GM23248 (cell line): ENCODE measurements around the gene PTTG1IP2. TPM values are rescaled to one million over a fixed set of nuclear protein-coding genes. Genes with fewer than 3 reads are reported as not detected.

Experiments used
- DNase-seq: peaks from one replicate; pipeline ENCODE4 v3.0.0-alpha.2; 2015
- H2AFZ ChIP-seq: fragments of 200-600 bp; sonication (generic); 2 replicates; pipeline ENCODE4 v1.6.1; 2016; ENCODE audit warnings: antibody characterized with exemption
- H3F3A ChIP-seq: fragments of 200-600 bp; sonication (generic); 2 replicates; pipeline ENCODE4 v1.6.1; 2016; ENCODE audit warnings: mild to moderate bottlenecking, antibody characterized with exemption, mixed run types; ENCODE audit not compliant: insufficient read depth
- H3K27ac ChIP-seq: fragments of 200-600 bp; sonication (generic); 2 replicates; pipeline ENCODE4 v1.5.1; 2016; ENCODE audit warnings: mild to moderate bottlenecking
- H3K27me3 ChIP-seq: fragments of 200-600 bp; sonication (generic); replicated peaks from 2 replicates; pipeline ENCODE4 v1.6.1; 2016; ENCODE audit warnings: mild to moderate bottlenecking; ENCODE audit not compliant: insufficient read depth
- H3K36me3 ChIP-seq: fragments of 200-600 bp; sonication (generic); 2 replicates; pipeline ENCODE4 v1.6.1; 2016; ENCODE audit warnings: low read depth, mild to moderate bottlenecking
- H3K4me1 ChIP-seq: fragments of 200-600 bp; sonication (generic); 2 replicates; pipeline ENCODE4 v1.6.1; 2016; ENCODE audit warnings: mild to moderate bottlenecking; ENCODE audit not compliant: insufficient read depth
- H3K4me2 ChIP-seq: fragments of 200-600 bp; sonication (generic); one replicate; pipeline ENCODE4 v1.6.1; 2016; ENCODE audit warnings: mild to moderate bottlenecking; ENCODE audit not compliant: unreplicated experiment
- H3K4me3 ChIP-seq: fragments of 200-600 bp; sonication (generic); 2 replicates; pipeline ENCODE4 v1.5.1; 2016; ENCODE audit warnings: mild to moderate bottlenecking
- H3K79me2 ChIP-seq: fragments of 200-600 bp; sonication (generic); 2 replicates; pipeline ENCODE4 v1.6.1; 2016; ENCODE audit warnings: mild to moderate bottlenecking; ENCODE audit not compliant: insufficient read depth
- H3K9ac ChIP-seq: fragments of 200-600 bp; sonication (generic); 2 replicates; pipeline ENCODE4 v1.6.1; 2016; ENCODE audit warnings: mild to moderate bottlenecking
- H3K9me2 ChIP-seq: fragments of 200-600 bp; sonication (generic); 2 replicates; pipeline ENCODE4 v1.6.1; 2016; ENCODE audit warnings: mixed run types, mild to moderate bottlenecking, moderate library complexity; ENCODE audit not compliant: insufficient read depth
- H3K9me3 ChIP-seq: fragments of 200-600 bp; sonication (generic); one replicate; pipeline ENCODE4 v1.6.1; 2017; ENCODE audit warnings: low read depth
- H4K20me1 ChIP-seq: fragments of 200-600 bp; sonication (generic); 2 replicates; pipeline ENCODE4 v1.6.0; 2016; ENCODE audit not compliant: insufficient read depth
- EZH2 ChIP-seq: fragments of 200-600 bp; sonication (generic); IDR thresholded peaks from 2 replicates; pipeline ENCODE4 v1.6.1; 2018; ENCODE audit warnings: antibody characterized with exemption, mild to moderate bottlenecking; ENCODE audit not compliant: insufficient read depth, poor library complexity, severe bottlenecking
- EZH2phosphoT487 ChIP-seq: fragments of 200-600 bp; sonication (generic); IDR thresholded peaks from 2 replicates; pipeline ENCODE4 v1.6.1; 2018; ENCODE audit warnings: antibody characterized with exemption, moderate library complexity, mild to moderate bottlenecking, low read depth; ENCODE audit not compliant: insufficient read depth
- WGBS, 2 experiments: methylation state at CpG; one replicate each; pipeline ENCODE4 v1.1.6; 2015 to 2017; ENCODE audit warnings: low lambda C conversion rate in 2 of 2, low coverage in 1 of 2; ENCODE audit errors: missing lambda C conversion rate in 2 of 2; 5-methylcytosine and 5-hydroxymethylcytosine counted together
- in situ Hi-C: fragments of 300-500 bp; cut with MboI; formaldehyde crosslinking; loops from 2 replicates; pipeline ENCODE4 v1.15.0; 2020
- polyA plus RNA-seq: library from polyadenylated mRNA; unstranded; fragments of >200 nt; fragmentation: Nextera tagmentation; extraction: Ambion mirVana; gene quantifications from 2 replicates; pipeline ENCODE4 v1.2.1, GENCODE V29; 2016
- total RNA-seq: library from RNA; depleted of rRNA; stranded (reverse); fragments of >200 nt; shearing (Covaris generic); gene quantifications from 2 replicates; pipeline ENCODE4 v1.2.3, GENCODE V29; 2014

PTTG1IP2 gene
- total and polyA plus RNA-seq, 2 experiments from 2014 or later = not detected

- no peaks in the 10 kb centered on the region for H3K4me1 ChIP-seq
- TF ChIP-seq EZH2 = no peak
- no peak for TF ChIP-seq EZH2phosphoT487
- DNase-seq = peak; percentile 10
Measured at GRCh38 chr7:90430614-90431460, 38.6 kb upstream of the PTTG1IP2 start.

GRCh38 chr7:90432752-90433151 lies 36.7 kb upstream of the PTTG1IP2 start:
- Histone ChIP-seq H3K9ac (no peak overlapping the region), H4K20me1 (no peaks in the 10 kb centered on the region), H3K36me3 (no peaks in the 10 kb centered on the region), H3K9me2 (no peaks in the 10 kb centered on the region), H3K4me2 (no peak overlapping the region), H3K9me3 (no peaks in the 10 kb centered on the region), H3K79me2 (no peaks in the 10 kb centered on the region), H3K4me1 (no peaks in the 10 kb centered on the region), H2AFZ (no peak overlapping the region), H3K27me3 (no peaks in the 10 kb centered on the region), H3K4me3 (no peak overlapping the region), H3K27ac (no peak overlapping the region), H3F3A (no peaks in the 10 kb centered on the region)
- 65 to 79% methylated on average over 2 to 10 of the region's 10 CpGs for WGBS, 2 experiments
- in situ Hi-C loops = loop anchor here (10.0 kb wide), 1 partner anchor 278 kb away; the partner anchor contains the start of gene STEAP1
- no peak for TF ChIP-seq EZH2
- no peak for TF ChIP-seq EZH2phosphoT487
- no peak for DNase-seq

More at GRCh38 chr7:90430614-90431460, 38.6 kb upstream of the PTTG1IP2 start:
- H3K27me3 ChIP-seq = no peaks in the 10 kb centered on the region
- no peaks in the 10 kb centered on the region for H3K79me2 ChIP-seq
- H3K4me3 ChIP-seq = no peak overlapping the region
- no peaks in the 10 kb centered on the region for H3K36me3 ChIP-seq
- H3K4me2 ChIP-seq = no peak overlapping the region
- no peaks in the 10 kb centered on the region for H4K20me1 ChIP-seq
- in situ Hi-C loops = loop anchor here (10.0 kb wide), 1 partner anchor 276 kb away; the partner anchor contains the start of gene STEAP1
- H3K9me3 ChIP-seq = no peaks in the 10 kb centered on the region
- no peak overlapping the region for H3K9ac ChIP-seq
- H2AFZ ChIP-seq = no peak overlapping the region
- WGBS, 2 experiments = 92 to 95% methylated on average over 6 of the region's 6 CpGs
- no peaks in the 10 kb centered on the region for H3K9me2 ChIP-seq
- no peaks in the 10 kb centered on the region for H3F3A ChIP-seq
- no peak overlapping the region for H3K27ac ChIP-seq

GRCh38 chr7:90433221-90433620 lies 36.2 kb upstream of the PTTG1IP2 start:
- DNase-seq = no peak
- Histone ChIP-seq H3K36me3 (no peaks in the 10 kb centered on the region), H3K4me2 (no peak overlapping the region), H2AFZ (no peak overlapping the region), H3K4me1 (no peaks in the 10 kb centered on the region), H3F3A (no peaks in the 10 kb centered on the region), H3K9me3 (no peaks in the 10 kb centered on the region), H3K27me3 (no peaks in the 10 kb centered on the region), H3K4me3 (no peak overlapping the region), H3K27ac (no peak overlapping the region), H3K9me2 (no peaks in the 10 kb centered on the region), H3K9ac (no peak overlapping the region), H3K79me2 (no peaks in the 10 kb centered on the region), H4K20me1 (no peaks in the 10 kb centered on the region)
- TF ChIP-seq EZH2 (no peak), EZH2phosphoT487 (no peak)
- WGBS, 2 experiments = 90% methylated on average over 3 of the region's 3 CpGs
- in situ Hi-C loops = loop anchor here (10.0 kb wide), 1 partner anchor 278 kb away; the partner anchor contains the start of gene STEAP1

GRCh38 chr7:90445633-90446032 lies 23.8 kb upstream of the PTTG1IP2 start:
- no peak overlapping the region for H3K4me2 ChIP-seq
- H3K9me3 ChIP-seq = no peaks in the 10 kb centered on the region
- H3K27ac ChIP-seq = no peak overlapping the region
- H3K9me2 ChIP-seq = no peaks in the 10 kb centered on the region
- TF ChIP-seq EZH2 = no peak
- no peak for TF ChIP-seq EZH2phosphoT487
- no peak for DNase-seq
- H3K4me3 ChIP-seq = no peak overlapping the region
- H3K36me3 ChIP-seq = no peaks in the 10 kb centered on the region
- H3K27me3 ChIP-seq = no peaks in the 10 kb centered on the region
- no peak overlapping the region for H2AFZ ChIP-seq
- no peaks in the 10 kb centered on the region for H3F3A ChIP-seq
- H4K20me1 ChIP-seq = no peaks in the 10 kb centered on the region
- H3K4me1 ChIP-seq = no peaks in the 10 kb centered on the region
- no peak overlapping the region for H3K9ac ChIP-seq
- in situ Hi-C loops = no loop called here
- 46 to 55% methylated on average over 2 of the region's 2 CpGs for WGBS, 2 experiments
- H3K79me2 ChIP-seq = no peaks in the 10 kb centered on the region
